HG03520 (cell line): ENCODE measurements around the gene RAD51B.

Experiments
- ATAC-seq: cut with Tn5 transposase; IDR thresholded peaks from one replicate; pipeline ENCODE4 v1.9.1; 2021; ENCODE audit warnings: mild to moderate bottlenecking, moderate library complexity; ENCODE audit not compliant: unreplicated experiment

Gene RAD51B

GRCh38 chr14:68446243-68447040, 626.9 kb downstream of the RAD51B start:
- ATAC-seq, result no peak

GRCh38 chr14:68447581-68448251, 628.1 kb downstream of the RAD51B start:
- ATAC-seq, result no peak

- ATAC-seq, result no peak
These were observed 628.8 kb downstream of the RAD51B start for GRCh38 chr14:68448252-68448902.

- no peak for ATAC-seq
These were observed 630.1 kb downstream of the RAD51B start for GRCh38 chr14:68449561-68450181.

GRCh38 chr14:68450391-68451120, 631.0 kb downstream of the RAD51B start:
- ATAC-seq, result no peak

GRCh38 chr14:68451696-68452373, 632.3 kb downstream of the RAD51B start:
- ATAC-seq, result no peak

GRCh38 chr14:68458253-68458652, 638.7 kb downstream of the RAD51B start:
- ATAC-seq, result no peak

GRCh38 chr14:68458840-68459469, 639.4 kb downstream of the RAD51B start:
- no peak for ATAC-seq

GRCh38 chr14:68459480-68460136, 640.0 kb downstream of the RAD51B start:
- ATAC-seq, result no peak

- ATAC-seq, result no peak
These were observed 641.0 kb downstream of the RAD51B start for GRCh38 chr14:68460541-68460940.

GRCh38 chr14:68461086-68461485, 641.5 kb downstream of the RAD51B start:
- ATAC-seq, result no peak

- no peak for ATAC-seq
These were observed 643.1 kb downstream of the RAD51B start for GRCh38 chr14:68462683-68463082.

- no peak for ATAC-seq
These were observed 643.7 kb downstream of the RAD51B start for GRCh38 chr14:68463299-68463698.

- ATAC-seq, result no peak
These were observed 644.3 kb downstream of the RAD51B start for GRCh38 chr14:68463705-68464374.

- no peak for ATAC-seq
These were observed 645.1 kb downstream of the RAD51B start for GRCh38 chr14:68464711-68465110.

GRCh38 chr14:68466491-68466977, 647.0 kb downstream of the RAD51B start:
- ATAC-seq, result no peak

- no peak for ATAC-seq
These were observed 647.8 kb downstream of the RAD51B start for GRCh38 chr14:68467425-68467824.

GRCh38 chr14:68468437-68469207, 649.0 kb downstream of the RAD51B start:
- no peak for ATAC-seq
